Stomach (tissue), 9 donors: ENCODE results near the gene TTLL3. TPM values are rescaled to one million over a fixed set of nuclear protein-coding genes. Genes with fewer than 3 reads are reported as not detected.
"Not testable (repeated sequence)": the region's sequence is repeated elsewhere in the genome, so short reads cannot be mapped to it uniquely, and the experiment has no call there.

Experiments used
- DNase-seq, 2 donors: peaks; one replicate each; pipeline versions ENCODE4 v3.0.0 to v3.0.0-alpha.2; 2013 to 2019
- H3K27ac ChIP-seq, 5 donors: fragments of 200-600 bp in 4 of 5; sonication (generic) in 4 of 5; one replicate each; pipeline ENCODE4 v1.5.1; 2013 to 2019; ENCODE audit warnings: mild to moderate bottlenecking in 1 of 5, moderate library complexity in 1 of 5
- H3K27me3 ChIP-seq, 3 donors: fragments of 200-600 bp; sonication (generic); one replicate each; pipeline ENCODE4 v1.5.1; 2017 to 2019; ENCODE audit warnings: mixed run types in 1 of 3
- H3K36me3 ChIP-seq, 4 donors: fragments of 200-600 bp; sonication (generic); 1 replicate in 3 of 4; 2 replicates in 1 of 4; pipeline ENCODE4 v1.5.1; 2016 to 2019
- H3K4me1 ChIP-seq, 4 donors: fragments of 200-600 bp; sonication (generic); one replicate each; pipeline ENCODE4 v1.5.1; 2016 to 2019
- H3K4me3 ChIP-seq, 4 donors: fragments of 200-600 bp; sonication (generic) in 3 of 4; one replicate each; pipeline ENCODE4 v1.5.1; 2016 to 2019; ENCODE audit warnings: mild to moderate bottlenecking in 1 of 4
- H3K9me3 ChIP-seq, 4 donors: fragments of 200-600 bp; sonication (generic); one replicate each; pipeline ENCODE4 v1.5.1; 2016 to 2019
- EP300 ChIP-seq: sonication (generic); formaldehyde crosslinking; IDR thresholded peaks from one replicate; pipeline ENCODE4 v1.6.1; 2017; ENCODE audit warnings: antibody characterized with exemption
- POLR2A ChIP-seq, 4 donors: fragments of 450-650 bp; IDR thresholded peaks; one replicate each; pipeline ENCODE4 v1.6.1; 2016; ENCODE audit warnings: antibody characterized with exemption in 4 of 4, control low read depth in 2 of 4, mild to moderate bottlenecking in 1 of 4, moderate library complexity in 1 of 4
- POLR2AphosphoS5 ChIP-seq, 3 donors: sonication (generic); formaldehyde crosslinking; IDR thresholded peaks; one replicate each; pipeline ENCODE4 v1.6.1; 2016; ENCODE audit warnings: antibody characterized with exemption in 3 of 3
- WGBS, 5 donors: extraction: QIAGEN DNeasy Blood & Tissue Kit in 3 of 5; methylation state at CpG; one replicate each; pipeline versions ENCODE4 v1.1.5 to v1.1.7; 2013 to 2018; 5-methylcytosine and 5-hydroxymethylcytosine counted together
- intact Hi-C: fragments of 100-400 bp; cut with DNase I; formaldehyde crosslinking; loops from one replicate; pipeline ENCODE4 v1.15.1; 2023; ENCODE audit warnings: low total_unique reads
- polyA plus RNA-seq, 3 donors: library from polyadenylated mRNA; stranded (reverse); fragments of 200-250 nt; gene quantifications; one replicate each; pipeline ENCODE4 v1.2.3, GENCODE V29; 2013
- total RNA-seq, 5 donors: library from RNA; depleted of rRNA; stranded (reverse); fragments of >200 nt; gene quantifications; one replicate each; pipeline versions ENCODE4 v1.1.0 to v1.2.3, GENCODE V29; 2014 to 2016
- TF ChIP-seq, protein P1 (sequence below), 7 experiments: fragments of 450-650 bp in 4 of 7; fragments of 200-600 bp in 3 of 7; sonication (generic) in 3 of 7; IDR thresholded peaks; one replicate each; pipeline ENCODE4 v1.5.1; 2016 to 2019; ENCODE audit warnings: antibody characterized with exemption in 7 of 7, control low read depth in 2 of 7, mild to moderate bottlenecking in 1 of 7
- donor health status: healthy with polysubstance abuse.
- donor health status: Bipolar disorder and iron deficiency.
- donor health status: healthy.

TTLL3 gene
- total and polyA plus RNA-seq, 8 donors = 6.7 to 593 (median 77.4) TPM

DNA sequence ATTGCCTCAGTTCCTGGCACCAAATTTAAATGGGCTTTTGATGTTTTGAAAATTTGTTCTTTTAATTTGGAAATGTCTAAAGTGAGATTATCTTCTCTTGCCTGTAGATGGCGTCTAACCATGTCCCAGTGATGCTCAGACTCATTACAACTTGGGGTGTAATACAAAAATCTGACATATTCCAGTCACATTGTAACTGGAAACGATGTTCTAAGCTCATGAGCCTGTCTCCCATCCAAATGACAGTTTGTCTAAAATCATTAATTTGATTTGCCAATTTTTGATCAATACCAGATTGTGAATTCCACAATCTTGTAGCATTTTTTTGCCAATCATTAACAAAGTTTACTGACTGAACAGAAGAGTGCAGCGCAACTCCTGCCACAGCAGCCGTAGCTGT is 38.8 kb downstream of the TTLL3 start:
- H3K9me3 ChIP-seq, H3K27ac ChIP-seq, H3K4me3 ChIP-seq, H3K36me3 ChIP-seq, H3K27me3 ChIP-seq: not testable (repeated sequence)
- intact Hi-C loops = loop anchor here (10.0 kb wide), 1 partner anchor 66 kb away; the partner anchor contains the start of gene IL17RC
- H3K4me1 ChIP-seq = peaks cover 4 to 21% (median 6%) of the 10 kb centered on the region in 4 donors
- peak in 1 of 2 donors; percentile 56 for DNase-seq
- TF ChIP-seq, protein P1, sequence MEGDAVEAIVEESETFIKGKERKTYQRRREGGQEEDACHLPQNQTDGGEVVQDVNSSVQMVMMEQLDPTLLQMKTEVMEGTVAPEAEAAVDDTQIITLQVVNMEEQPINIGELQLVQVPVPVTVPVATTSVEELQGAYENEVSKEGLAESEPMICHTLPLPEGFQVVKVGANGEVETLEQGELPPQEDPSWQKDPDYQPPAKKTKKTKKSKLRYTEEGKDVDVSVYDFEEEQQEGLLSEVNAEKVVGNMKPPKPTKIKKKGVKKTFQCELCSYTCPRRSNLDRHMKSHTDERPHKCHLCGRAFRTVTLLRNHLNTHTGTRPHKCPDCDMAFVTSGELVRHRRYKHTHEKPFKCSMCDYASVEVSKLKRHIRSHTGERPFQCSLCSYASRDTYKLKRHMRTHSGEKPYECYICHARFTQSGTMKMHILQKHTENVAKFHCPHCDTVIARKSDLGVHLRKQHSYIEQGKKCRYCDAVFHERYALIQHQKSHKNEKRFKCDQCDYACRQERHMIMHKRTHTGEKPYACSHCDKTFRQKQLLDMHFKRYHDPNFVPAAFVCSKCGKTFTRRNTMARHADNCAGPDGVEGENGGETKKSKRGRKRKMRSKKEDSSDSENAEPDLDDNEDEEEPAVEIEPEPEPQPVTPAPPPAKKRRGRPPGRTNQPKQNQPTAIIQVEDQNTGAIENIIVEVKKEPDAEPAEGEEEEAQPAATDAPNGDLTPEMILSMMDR (IDR thresholded peaks at IDR 0.05) = peak in 5 of 7 experiments; percentile 24 to 51 (median 35)
- WGBS, 5 donors = 28 to 33% (median 31%) methylated on average over 4 of the region's 4 CpGs

DNA sequence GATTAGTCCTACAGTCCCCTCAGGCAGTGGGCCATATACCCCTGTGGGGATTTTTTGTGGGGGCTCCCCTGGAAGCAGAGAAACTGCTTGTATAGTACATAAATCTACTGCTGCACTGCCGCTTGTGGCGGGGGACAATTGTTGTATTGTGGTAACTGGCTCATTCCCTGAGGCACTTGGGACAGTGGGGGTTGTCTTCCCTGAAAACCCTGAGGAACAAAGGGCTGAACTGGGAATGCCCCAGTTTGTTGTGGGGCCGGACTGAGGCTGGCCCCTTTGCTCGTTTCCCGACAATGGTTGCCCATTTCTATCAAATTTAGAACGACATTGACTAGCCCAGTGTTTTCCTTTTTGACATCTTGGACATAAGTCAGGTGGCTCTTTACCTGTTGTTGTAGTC is 41.3 kb downstream of the TTLL3 start:
- intact Hi-C loops, H3K27me3 ChIP-seq, DNase-seq, H3K27ac ChIP-seq, H3K9me3 ChIP-seq, H3K36me3 ChIP-seq, H3K4me3 ChIP-seq: not testable (repeated sequence)
- H3K4me1 ChIP-seq = peaks cover 0 to 10% (median 0%) of the 10 kb centered on the region in 4 donors
- WGBS, 5 donors = 79 to 90% (median 87%) methylated on average over 6 of the region's 6 CpGs

DNA sequence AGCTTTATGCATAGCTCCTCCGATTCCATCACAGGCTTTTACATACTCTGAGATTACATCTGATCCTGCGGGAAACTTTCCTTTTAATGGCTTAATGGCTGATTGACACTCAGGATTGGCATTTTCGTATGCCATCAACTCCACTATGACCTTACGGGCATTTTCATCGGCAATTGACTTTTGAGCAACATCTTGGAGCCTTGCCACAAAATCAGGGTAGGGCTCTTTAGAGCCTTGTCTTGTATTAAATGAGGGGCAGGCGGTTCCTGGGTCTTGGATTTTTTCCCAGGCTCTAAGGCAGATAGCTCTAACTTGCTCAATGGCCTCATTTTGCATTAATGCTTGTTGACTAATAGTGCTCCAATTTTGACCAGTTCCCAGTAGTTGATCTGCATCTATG is 41.9 kb downstream of the TTLL3 start:
- intact Hi-C loops, H3K9me3 ChIP-seq, H3K4me3 ChIP-seq, H3K27ac ChIP-seq, H3K36me3 ChIP-seq, H3K27me3 ChIP-seq, DNase-seq: not testable (repeated sequence)
- H3K4me1 ChIP-seq = peaks cover 0 to 10% (median 0%) of the 10 kb centered on the region in 4 donors
- whole genome bisulfite sequencing, 5 donors = 29 to 43% (median 33%) methylated on average over 6 of the region's 6 CpGs

DNA sequence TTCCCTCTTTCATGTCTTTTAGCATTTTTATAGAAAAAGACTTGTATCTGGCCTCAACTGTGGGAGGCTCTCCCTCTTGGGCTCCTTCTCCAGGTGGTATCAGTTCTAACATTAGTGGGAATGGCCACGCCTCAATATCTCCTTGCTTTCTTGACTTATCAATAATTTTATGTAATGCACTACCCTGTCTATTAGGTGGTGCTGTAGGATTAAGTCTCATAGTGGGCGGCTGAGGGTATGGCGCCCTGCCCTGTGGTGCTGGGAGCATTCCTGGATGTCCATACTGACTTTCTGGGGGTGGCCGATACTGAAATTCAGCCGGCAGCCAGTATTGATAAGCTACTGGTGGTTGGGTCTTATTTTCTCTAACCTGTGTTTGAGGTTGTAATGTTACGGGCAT is 42.5 kb downstream of the TTLL3 start:
- intact Hi-C loops = no loop called here
- TF ChIP-seq POLR2AphosphoS5 (IDR thresholded peaks at IDR 0.05) = no peak
- TF ChIP-seq, protein P1 (IDR thresholded peaks at IDR 0.05) = no peak
- no peak for TF ChIP-seq POLR2A (IDR thresholded peaks at IDR 0.05)
- TF ChIP-seq EP300 = no peak
- 80 to 92% (median 85%) methylated on average over 6 of the region's 6 CpGs for WGBS, 5 donors
- H3K27ac ChIP-seq = no peak overlapping the region
- H3K36me3 ChIP-seq = no peaks in the 10 kb centered on the region
- DNase-seq = no peak
- peaks cover 0 to 10% (median 0%) of the 10 kb centered on the region in 4 donors for H3K4me1 ChIP-seq
- H3K4me3 ChIP-seq = peak overlapping the region in 1 of 4 donors; percentile 18
- H3K27me3 ChIP-seq = no peaks in the 10 kb centered on the region
- no peaks in the 10 kb centered on the region for H3K9me3 ChIP-seq

DNA sequence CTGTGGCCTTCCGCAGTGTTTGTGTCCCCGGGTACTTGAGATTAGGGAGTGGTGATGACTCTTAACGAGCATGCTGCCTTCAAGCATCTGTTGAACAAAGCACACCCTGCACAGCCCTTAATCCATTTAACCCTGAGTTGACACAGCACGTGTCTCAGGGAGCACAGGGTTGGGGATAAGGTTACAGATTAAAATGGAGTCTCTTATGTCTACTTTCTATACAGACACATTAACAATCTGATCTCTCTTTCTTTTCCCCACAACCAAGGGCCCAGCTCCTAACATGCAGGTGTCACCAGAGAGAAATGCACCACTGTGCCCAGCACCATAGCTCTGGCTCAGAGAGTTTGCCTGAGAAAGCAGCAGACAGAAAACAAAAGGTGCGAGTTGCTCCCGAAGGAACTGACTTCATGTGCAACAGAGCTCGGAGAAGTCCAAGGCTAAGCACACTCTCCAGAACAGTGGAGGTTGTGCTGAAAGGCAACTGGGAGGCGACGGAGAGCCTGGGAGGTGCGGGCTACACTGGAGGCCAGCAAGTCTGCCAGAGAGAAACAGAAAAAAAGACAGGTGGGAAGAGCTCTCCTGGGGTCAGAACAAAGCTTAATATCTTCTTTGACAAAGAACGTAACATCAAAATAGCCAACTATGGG is 44.4 kb downstream of the TTLL3 start:
- H3K27ac ChIP-seq, H3K9me3 ChIP-seq, H3K27me3 ChIP-seq, H3K4me3 ChIP-seq, DNase-seq, intact Hi-C loops, H3K36me3 ChIP-seq: not testable (repeated sequence)
- 78 to 84% (median 82%) methylated on average over 11 of the region's 11 CpGs for WGBS, 5 donors
- H3K4me1 ChIP-seq = peaks cover 0 to 10% (median 0%) of the 10 kb centered on the region in 4 donors

DNA sequence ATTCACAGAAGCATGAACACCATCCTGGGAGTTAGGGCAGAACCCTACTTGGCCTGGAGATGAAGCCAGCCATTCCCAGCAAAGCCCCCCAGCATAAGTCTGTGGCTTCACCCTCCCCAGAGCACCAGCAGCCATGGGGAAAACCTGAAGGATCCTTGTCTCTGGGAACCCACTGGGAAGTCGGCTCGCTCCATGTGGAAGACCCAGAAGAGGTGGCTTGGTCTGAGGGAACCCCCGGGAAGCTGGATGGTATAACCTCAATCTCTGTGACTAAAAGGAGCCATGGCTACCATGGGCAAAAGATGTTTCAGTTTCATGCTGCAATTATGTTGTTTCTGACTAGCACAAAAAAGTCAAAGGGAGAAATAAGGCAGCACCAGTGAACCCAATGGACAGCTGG is 45.5 kb downstream of the TTLL3 start:
- Histone ChIP-seq H3K4me1 (peaks cover 0 to 10% (median 0%) of the 10 kb centered on the region in 4 donors), H3K36me3 (no peaks in the 10 kb centered on the region), H3K9me3 (no peaks in the 10 kb centered on the region), H3K4me3 (no peak overlapping the region), H3K27me3 (no peaks in the 10 kb centered on the region), H3K27ac (no peak overlapping the region)
- intact Hi-C loops = no loop called here
- DNase-seq = no peak
- TF ChIP-seq, protein P1 (IDR thresholded peaks at IDR 0.05) = no peak
- no peak for TF ChIP-seq POLR2AphosphoS5 (IDR thresholded peaks at IDR 0.05)
- no peak for TF ChIP-seq EP300
- TF ChIP-seq POLR2A (IDR thresholded peaks at IDR 0.05) = no peak
- WGBS, 5 donors = 94 to 100% (median 99%) methylated on average over 1 to 3 of the region's 3 CpGs
